GDM1 (cell line): ENCODE results near the gene ZNF143.
A peak's percentile ranks its signal among the peaks of the same experiment; 100 is the strongest.
"Not testable (repeated sequence)": the region's sequence is repeated elsewhere in the genome, so short reads cannot be mapped to it uniquely, and the experiment has no call there.

Experiments
- DNase-seq: peaks from one replicate; lab custom pipeline; 2025; lab: John Stamatoyannopoulos, UW

The ZNF143 gene

DNA sequence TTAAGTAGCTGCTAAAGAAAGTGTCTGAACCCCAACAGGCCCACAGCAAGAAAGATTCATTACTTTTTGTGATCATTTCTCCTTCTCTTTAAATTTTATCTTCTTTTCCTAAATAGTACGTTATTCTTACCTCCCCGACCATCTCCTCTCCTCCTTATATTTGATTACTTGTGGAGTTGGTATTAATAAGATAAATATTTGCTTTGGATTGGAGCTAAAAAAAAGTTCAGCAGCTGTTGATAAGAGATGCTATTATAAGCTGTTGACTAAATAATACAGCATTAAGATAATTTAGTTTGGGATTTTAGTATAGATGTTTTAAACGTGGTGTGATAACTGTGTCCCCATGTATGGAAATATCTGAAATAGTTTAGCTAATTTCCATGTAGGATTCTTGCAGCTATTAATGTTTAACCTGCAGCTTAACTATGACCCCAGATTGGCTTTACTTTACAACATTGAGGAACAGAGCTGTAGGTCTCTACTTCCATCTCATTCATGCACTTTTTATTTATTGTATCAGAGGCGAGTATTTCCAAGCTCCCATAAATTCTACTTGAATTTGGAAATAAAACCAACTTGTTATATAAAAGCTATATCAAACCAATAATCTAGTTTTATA lies 37.8 kb downstream of the ZNF143 start:
- DNase-seq: no peak

DNA sequence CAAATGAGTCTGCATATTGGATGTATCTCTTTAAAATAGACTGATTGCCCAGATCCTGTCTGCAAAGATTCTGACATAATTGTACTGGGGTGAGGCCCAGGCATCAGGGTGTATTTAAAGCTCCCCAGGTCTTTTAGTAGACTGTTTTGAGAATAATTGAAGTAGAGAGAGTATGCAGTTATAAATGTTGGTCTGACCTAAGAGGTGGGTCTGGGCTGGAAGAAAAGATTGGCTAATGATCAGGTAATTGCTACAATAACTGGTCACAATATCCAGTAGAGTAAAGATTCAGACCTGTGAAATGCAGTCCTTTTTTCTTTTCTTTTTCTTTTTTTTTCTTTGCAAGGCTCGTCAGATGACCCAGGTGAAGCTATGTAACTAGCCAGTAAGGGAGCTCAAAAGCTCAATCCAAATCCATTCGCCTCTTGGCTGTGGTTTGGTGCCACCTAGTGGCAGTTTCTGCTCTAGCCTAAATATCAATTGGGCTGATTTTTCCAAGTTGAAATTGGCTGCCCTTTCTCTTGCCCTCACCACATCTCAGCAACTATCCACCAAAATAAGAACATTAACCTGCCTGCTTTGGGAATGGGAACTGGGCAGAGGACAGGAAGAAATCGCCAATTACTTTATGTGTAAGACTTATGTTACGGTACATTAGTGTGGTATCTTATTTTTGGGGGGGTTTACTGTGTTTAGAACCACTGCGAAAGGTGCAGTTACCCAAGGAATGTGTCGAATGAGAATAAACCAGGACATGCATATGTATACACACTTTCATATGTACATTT lies 45.9 kb downstream of the ZNF143 start:
- DNase-seq: peak; percentile 61

GRCh38 chr11:9507277-9507580 lies 46.4 kb downstream of the ZNF143 start:
- DNase-seq: no peak

- DNase-seq: no peak
Observed at GRCh38 chr11:9509041-9509440, 48.2 kb downstream of the ZNF143 start.

DNA sequence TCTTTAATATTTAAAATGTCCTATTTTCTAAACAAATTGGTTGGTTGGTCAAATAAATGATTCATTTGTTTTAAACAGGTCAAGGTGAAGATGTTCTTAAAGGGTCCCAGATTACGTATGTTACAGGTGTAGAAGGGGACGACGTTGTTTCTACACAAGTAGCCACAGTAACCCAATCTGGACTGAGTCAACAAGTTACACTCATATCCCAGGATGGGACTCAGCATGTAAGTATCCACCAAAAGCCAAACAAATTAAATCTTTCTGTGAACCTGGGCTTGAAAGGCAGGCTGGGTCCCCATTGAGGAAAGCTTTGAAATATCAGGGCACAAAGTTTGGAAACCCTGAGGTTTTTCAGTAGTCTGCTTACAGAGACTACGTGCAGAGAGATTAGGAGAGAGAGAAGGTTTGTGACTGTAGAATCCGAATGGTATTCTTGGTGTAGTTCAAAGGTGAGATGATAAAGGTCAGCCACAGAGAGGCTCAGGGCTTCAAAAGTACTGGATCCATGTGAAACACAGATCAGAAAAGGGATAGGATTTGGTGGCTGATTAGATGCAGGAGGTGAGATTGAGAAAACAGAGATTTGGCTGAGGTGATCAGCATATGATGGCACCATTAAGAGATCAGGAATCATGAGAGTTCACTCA lies 51.7 kb downstream of the ZNF143 start:
- no peak for DNase-seq

- DNase-seq: not testable (repeated sequence)
Observed at GRCh38 chr11:9514576-9514975, 53.8 kb downstream of the ZNF143 start.

- no peak for DNase-seq
Observed at GRCh38 chr11:9516113-9516512, 55.3 kb downstream of the ZNF143 start.

GRCh38 chr11:9518835-9519410 lies 58.1 kb downstream of the ZNF143 start:
- no peak for DNase-seq

DNA sequence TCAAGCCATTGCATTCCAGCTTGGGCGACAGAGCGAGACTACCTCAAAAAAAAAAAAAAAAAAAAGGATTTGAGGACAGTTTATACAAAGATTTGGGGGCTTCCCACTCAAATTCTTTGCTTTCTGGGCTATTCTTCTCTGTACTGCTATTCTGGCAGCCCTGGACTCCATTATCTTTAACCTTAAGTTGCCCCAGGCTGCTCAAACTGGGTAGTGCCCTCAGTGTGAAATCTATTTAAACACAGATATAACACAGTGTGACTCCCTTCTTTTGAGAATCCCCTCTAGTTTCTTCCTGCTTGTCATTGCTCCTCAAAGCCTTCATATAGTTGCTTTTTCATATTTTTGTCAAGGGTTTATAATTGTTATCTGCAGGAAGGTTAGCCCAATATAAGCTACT lies 63.2 kb downstream of the ZNF143 start:
- no peak for DNase-seq

DNA sequence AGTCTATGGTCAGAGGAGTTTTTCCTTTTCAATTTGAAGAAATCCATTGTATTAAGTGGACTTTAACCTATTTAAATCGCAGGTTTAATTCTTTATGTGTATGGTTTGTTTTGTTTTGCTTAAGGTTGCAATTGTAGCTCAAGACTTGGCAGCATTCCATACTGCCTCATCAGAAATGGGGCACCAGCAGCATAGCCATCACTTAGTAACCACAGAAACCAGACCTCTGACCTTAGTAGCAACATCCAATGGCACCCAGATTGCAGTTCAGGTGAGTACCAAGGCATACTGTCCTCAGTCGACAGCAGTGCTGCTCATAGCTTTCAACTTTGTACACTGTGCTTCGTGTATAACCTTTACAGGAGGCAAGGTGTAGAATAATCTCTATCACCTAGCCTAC lies 64.3 kb downstream of the ZNF143 start:
- DNase-seq: no peak

GRCh38 chr11:9527481-9528135 lies 66.8 kb downstream of the ZNF143 start:
- DNase-seq: no peak

- DNase-seq: no peak
Observed at GRCh38 chr11:9528136-9528501, 67.3 kb downstream of the ZNF143 start.

GRCh38 chr11:9528573-9529333 lies 67.9 kb downstream of the ZNF143 start:
- DNase-seq: no peak

DNA sequence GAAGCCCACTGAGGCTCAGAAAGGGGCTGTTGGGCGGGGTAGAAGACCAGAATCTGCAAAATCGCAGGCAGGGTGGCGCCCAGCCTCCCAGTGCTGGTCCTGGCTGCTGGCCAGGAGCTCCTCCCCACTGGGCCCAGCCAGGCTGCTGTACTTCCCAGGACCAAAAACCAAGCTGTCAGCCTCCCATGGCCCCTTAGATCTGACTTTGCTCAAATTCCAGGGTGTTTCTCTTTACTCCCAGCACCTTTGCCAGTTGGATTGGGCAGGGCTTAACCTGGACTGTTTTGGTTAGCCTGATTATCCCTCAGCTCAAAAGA lies 68.5 kb downstream of the ZNF143 start:
- DNase-seq: no peak

GRCh38 chr11:9530020-9530621 lies 69.3 kb downstream of the ZNF143 start:
- DNase-seq: no peak

DNA sequence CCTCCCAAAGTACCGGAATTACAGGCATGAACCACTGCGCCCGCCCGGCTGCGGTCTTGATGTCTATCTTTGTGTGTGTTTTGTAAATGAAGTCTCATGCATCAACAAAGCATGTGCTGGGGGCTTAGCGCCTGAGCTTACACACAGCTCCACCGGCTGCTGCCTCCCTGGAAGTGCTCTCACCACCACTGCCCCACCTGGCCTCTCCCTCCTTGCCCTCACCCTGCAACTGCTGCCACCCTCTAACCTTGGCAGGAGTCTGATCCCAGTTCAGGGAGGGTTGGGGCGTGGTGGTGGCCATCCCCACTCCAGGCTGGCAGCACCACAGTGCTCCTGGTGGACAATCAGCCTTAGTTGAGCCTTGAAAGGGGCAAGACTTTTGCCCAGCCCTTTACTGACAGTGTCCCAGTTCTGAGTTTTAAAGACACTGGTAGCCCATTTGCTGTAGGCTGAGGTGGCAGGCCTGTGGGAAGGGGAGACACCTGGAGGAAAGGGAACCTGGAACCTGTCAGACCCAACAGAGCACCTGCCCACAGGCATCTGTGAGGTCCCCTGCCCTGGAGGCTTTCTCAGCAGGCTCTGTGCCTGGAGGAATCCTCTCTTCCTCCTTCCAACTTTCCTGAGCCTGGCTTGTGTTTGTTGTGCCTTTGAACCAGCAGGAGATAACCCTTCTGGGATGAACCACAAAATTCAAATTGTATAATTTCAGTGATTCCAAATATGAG lies 70.3 kb downstream of the ZNF143 start:
- no peak for DNase-seq

DNA sequence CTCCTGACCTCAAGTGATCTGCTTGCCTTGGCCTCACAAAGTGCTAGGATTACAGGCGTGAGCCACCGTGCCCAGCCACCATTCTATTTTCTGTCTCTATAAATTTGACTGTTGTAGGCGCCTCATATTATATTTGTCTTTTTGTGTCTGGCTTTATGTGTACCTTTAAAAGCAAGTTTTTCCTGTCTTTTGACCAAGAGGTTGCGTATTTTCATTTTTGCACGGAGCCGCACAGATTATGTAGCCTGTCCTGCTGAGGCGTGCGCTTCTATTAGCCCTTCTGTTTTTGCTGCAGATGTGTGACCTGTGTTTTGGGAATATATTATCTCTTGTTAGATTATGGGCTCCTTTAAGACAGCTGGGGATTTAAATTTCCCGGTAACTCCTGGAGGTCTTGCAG lies 72.2 kb downstream of the ZNF143 start:
- DNase-seq: no peak

DNA sequence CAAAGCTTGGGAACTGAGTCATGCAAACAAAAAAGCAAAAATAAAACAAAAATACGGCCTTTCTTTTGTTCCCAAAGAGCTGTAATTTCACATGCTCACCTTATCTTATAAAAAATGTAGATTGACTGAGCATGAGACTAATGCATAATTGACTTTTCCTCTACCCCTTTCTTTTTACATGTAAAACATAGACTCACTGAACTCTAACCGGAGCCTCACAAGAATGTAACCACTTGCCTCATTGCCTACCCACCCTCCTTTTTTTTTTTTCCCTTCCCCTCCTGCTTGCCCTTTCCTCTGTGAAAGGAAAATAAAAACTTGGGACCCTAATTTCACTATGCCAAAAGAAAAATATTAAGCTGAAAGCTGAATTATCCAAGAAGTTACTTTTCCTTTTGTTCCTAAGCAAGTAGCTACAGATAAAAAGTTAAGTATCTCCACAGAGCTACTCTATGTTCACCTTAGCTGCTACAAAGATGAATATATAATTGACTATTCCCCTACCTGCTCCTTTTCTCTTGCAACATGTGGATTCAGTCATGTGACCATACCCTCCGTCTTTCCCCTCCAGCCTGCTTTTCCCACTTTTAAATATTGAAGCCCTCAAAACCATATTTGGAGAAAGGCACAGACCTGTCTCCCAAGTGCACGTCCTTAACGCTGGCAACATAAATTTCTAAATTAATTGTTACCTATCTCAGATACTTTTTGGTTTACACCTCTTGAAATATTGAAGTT lies 73.1 kb downstream of the ZNF143 start:
- DNase-seq: no peak

DNA sequence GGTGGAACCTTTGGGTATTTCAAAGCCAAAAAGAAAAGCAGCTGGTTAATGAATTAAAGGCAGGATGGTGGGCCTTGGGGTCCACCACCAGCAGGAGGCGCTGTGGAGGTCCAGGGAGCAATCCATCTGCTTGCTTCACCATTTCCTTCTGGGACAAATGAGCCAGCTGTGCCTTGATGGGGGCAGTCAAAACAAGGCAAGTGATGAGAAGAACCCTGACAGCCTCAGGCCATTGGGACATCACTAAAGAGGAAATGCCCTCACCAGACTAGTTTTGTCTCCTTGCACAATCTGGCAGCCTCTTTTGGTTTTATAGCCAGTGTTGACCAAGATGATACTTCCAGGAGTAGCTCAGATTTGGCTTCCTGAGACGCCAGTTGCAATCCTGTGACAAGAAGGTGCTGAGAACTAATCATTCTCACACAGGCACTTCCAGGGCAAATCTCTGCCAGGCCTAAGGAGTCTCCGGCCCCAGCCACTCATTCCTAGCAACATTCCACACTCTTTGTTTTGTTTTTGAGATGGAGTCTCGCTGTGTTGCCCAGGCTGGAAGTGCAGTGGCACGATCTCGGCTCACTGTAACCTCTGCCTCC lies 74.5 kb downstream of the ZNF143 start:
- peak; percentile 34 for DNase-seq

GRCh38 chr11:9538548-9538947 lies 77.7 kb downstream of the ZNF143 start:
- DNase-seq: no peak
